ENCODE measurements around the gene NCOR1.

The NCOR1 gene

GRCh38 chr17:16002708-16003260 is 212.6 kb downstream of the NCOR1 start:
- no peak for DNase-seq (ENCODE audit: low spot score)
- in situ Hi-C loops (cut with MboI; ENCODE audit: low pct_unique_long_range_greater_than_20kb, low sequenced_read_pairs, unreplicated experiment): no loop called here
- no peak for TF ChIP-seq CTCF (IDR thresholded peaks at IDR 0.05; ENCODE audit: extremely low read depth, insufficient read depth, missing control alignments)

DNA sequence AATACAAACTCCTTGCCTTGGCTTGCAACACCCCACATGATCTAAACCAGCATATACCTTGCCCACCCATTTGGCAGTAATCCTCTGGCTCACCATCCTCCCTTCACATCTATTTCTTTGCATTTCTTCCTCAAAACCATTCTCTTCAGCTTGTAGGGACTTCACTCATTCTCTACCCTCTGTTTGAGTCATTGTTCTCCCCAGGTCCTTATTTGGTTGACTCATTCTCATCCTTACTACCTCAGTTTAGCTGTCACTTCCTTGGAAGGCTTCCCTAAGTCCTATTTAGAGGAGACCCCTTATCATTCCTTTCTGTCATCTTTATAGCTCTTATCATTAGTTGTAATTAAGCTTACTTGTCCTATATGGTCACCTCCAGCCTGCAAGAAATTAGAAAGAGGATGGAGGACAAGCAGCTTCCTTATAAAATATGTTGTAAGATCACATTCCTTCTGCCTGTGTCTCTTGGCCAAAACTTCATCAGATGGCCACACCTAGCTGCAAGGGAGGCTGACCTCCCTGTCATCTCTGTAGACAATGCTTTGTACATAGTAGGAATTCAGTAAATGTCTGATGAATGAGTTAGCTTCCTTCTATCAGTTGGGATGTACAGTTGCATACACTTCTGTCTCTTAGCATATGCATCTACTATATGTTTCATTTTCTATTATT is 214.0 kb downstream of the NCOR1 start:
- in situ Hi-C loops (cut with MboI; ENCODE audit: low pct_unique_long_range_greater_than_20kb, low sequenced_read_pairs, unreplicated experiment): no loop called here
- no peak for DNase-seq (ENCODE audit: low spot score)
- no peak for TF ChIP-seq CTCF (IDR thresholded peaks at IDR 0.05; ENCODE audit: extremely low read depth, insufficient read depth, missing control alignments)

GRCh38 chr17:15999974-16000827 is 215.1 kb downstream of the NCOR1 start:
- TF ChIP-seq CTCF (IDR thresholded peaks at IDR 0.05; ENCODE audit: extremely low read depth, insufficient read depth, missing control alignments): no peak
- in situ Hi-C loops (cut with MboI; ENCODE audit: low pct_unique_long_range_greater_than_20kb, low sequenced_read_pairs, unreplicated experiment): loop anchor here (25.0 kb wide), 1 partner anchor 163 kb away; no protein-coding TSS in a partner anchor
- DNase-seq (ENCODE audit: low spot score): no peak

DNA sequence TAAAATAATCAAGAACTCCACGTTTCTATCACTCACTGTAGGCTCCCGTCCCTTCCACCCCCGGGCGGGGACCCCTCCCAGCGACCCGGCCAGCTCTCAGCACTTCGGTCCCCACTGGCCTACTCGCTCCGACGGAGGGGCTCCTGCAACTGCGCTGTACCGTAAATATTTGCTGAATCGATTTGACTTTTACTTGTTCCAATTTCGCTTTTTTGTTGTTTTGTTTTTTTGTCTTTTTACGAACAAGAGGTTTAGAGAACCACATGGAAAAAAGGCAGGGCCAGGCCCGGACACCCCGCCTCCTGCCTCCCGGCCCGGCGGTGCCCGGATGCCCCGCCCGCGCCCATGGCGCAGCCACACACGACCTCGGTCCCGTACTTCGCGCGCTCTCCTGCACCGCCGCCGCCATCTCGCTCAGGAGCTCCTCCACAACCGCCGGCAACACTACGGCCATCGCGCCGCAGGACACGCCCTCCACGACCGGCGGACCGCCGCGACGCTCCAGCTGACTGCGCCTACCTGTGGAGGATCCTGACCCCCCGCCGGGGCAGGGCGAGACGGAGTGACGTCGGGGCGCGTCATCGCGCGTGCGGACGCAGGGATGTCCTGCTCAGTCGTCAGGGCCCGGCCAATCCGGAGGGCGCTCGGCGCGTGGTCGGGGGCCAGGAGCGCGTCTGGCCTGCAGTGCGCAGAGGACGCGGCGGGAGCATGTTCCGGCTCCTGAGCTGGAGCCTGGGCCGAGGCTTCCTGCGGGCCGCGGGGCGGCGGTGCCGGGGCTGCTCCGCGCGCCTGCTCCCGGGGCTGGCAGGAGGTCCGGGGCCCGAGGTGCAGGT is 216.0 kb downstream of the NCOR1 start, which contains the start of the genes TTC19 and ZSWIM7:
TTC19 (plus strand) TSS at position 684 of the 833 bp plus-strand sequence; CDS start at position 709, 25 bp downstream.
ZSWIM7 (minus strand) TSS at position 564 of the 833 bp plus-strand sequence; CDS start at position 454, 110 bp downstream.
- DNase-seq (ENCODE audit: low spot score): peak; percentile 99
- in situ Hi-C loops (cut with MboI; ENCODE audit: low pct_unique_long_range_greater_than_20kb, low sequenced_read_pairs, unreplicated experiment): loop anchor here (25.0 kb wide), 1 partner anchor 162 kb away; no protein-coding TSS in a partner anchor
- peak; percentile 18 for TF ChIP-seq CTCF (IDR thresholded peaks at IDR 0.05; ENCODE audit: extremely low read depth, insufficient read depth, missing control alignments)

- in situ Hi-C loops (cut with MboI; ENCODE audit: low pct_unique_long_range_greater_than_20kb, low sequenced_read_pairs, unreplicated experiment): loop anchor here (25.0 kb wide), 1 partner anchor 161 kb away; no protein-coding TSS in a partner anchor
- no peak for DNase-seq (ENCODE audit: low spot score)
- TF ChIP-seq CTCF (IDR thresholded peaks at IDR 0.05; ENCODE audit: extremely low read depth, insufficient read depth, missing control alignments): no peak
Measured at GRCh38 chr17:15998031-15998562, 217.2 kb downstream of the NCOR1 start.

Data from GM13977 (cell line).